Measurements from ENCODE around the gene LRP5.

DNA sequence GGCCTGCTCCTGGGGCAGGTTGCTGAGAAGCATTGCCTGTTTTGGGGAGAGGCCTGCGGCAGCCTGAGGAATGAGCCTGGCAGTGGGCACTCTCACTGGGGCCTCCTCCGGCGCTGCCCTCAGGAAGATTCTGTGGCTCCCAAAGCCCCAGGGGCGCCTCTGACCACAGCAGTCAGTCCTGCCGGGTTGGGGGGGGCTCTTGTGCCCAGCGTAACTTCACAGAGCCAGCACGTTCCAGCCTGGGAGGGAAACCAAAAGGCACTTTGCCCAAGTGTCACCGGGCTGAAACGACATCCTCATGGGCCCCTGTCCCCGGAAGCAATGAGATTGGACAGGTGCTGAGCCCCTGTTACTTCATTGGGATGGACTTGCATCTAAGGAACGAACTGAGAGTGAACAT, 4.3 kb upstream of the LRP5 start:
- TF ChIP-seq, protein P1, sequence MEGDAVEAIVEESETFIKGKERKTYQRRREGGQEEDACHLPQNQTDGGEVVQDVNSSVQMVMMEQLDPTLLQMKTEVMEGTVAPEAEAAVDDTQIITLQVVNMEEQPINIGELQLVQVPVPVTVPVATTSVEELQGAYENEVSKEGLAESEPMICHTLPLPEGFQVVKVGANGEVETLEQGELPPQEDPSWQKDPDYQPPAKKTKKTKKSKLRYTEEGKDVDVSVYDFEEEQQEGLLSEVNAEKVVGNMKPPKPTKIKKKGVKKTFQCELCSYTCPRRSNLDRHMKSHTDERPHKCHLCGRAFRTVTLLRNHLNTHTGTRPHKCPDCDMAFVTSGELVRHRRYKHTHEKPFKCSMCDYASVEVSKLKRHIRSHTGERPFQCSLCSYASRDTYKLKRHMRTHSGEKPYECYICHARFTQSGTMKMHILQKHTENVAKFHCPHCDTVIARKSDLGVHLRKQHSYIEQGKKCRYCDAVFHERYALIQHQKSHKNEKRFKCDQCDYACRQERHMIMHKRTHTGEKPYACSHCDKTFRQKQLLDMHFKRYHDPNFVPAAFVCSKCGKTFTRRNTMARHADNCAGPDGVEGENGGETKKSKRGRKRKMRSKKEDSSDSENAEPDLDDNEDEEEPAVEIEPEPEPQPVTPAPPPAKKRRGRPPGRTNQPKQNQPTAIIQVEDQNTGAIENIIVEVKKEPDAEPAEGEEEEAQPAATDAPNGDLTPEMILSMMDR (IDR thresholded peaks at IDR 0.05; ENCODE audit: insufficient read depth, low read length, poor library complexity, severe bottlenecking): no peak
- no peak for TF ChIP-seq EZH2phosphoT487 (conservative IDR thresholded peaks at IDR 0.05; ENCODE audit: low read length)
